ENCODE results near the gene PTP4A1.
"Not testable (repeated sequence)": the region's sequence is repeated elsewhere in the genome, so short reads cannot be mapped to it uniquely, and the experiment has no call there.

PTP4A1 gene

DNA sequence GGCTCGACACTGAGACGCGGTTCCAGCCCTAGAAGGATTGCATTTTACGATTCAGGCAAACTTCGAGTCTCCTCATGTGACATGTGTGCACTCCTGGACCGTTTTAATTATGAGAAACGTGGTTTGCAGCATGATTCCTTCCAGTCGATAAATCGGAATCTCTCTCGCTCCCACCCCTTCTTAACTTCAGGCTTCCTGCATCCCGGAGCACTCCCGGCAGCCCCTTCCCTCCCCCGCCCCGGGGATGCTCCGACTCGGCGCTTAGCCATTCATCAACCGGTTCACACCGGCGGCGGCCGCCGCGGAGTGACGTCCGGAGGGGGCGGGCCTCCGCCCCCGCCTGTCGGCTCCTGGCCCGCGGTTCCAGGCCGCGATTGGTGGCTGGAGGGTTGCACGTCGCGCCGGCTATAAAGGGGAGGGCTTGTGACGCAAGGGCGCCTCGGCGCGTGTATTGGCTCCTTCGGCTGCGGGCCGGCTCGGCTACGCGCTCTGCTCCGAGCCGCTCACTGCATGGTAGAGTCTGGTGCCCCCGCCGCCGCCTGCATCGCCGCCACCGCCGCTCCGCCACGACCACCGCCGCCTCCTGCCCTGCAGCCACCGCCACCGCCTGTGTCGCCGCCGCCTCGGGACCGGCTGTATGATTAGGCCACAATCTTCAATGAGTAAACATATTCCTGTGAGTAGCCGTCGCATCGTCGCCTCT lies at the start of gene PTP4A1, which contains the start of gene LOC128125822:
Gene PTP4A1 (plus strand): TSS at position 437 of the 703 bp plus-strand sequence. CDS start 4,401 bp downstream, outside the sequence.
Gene LOC128125822 (plus strand): TSS at position 437 of the 703 bp plus-strand sequence.
- DNase-seq = peak; percentile 97

- DNase-seq = not testable (repeated sequence)
These were observed 49.4 kb upstream of the PTP4A1 start for GRCh38 chr6:63522911-63523287.

GRCh38 chr6:63523630-63524029 lies 48.6 kb upstream of the PTP4A1 start:
- DNase-seq = no peak

DNA sequence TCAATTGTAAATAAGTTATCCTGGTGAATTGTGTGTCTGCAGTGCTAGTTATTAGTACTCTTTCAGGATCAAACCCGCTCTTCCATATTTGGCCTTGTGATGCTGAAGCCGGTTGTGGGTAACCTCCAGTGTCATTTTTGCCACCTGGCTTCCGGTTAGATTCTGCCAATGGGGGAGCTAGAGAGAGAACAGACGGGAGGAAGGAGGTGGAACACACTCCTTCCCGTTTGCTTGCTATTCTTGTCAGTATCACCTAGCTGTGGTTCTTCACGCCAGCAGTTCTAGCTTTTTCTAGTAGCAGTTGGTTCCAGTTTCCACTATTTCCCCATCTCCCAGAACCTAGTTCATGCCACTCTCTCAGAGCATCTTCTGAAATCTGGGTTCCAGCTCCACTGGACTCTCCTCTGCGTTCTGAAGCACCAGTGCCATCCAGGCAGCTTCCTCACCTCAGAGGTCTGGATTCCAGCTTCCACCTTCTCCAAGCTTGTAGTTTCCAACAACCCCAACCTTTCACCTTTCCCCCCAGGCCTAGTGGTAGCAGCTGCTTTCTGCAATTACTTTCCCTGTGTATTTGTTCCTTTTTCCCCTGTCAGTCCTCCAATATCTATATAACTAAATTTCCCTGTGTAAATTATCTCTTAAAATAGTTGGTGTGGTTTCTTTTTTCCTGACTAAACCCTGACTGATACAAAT lies 46.9 kb upstream of the PTP4A1 start:
- DNase-seq = no peak

- DNase-seq = no peak
These were observed 45.3 kb upstream of the PTP4A1 start for GRCh38 chr6:63526931-63527330.

- no peak for DNase-seq
These were observed 44.4 kb upstream of the PTP4A1 start for GRCh38 chr6:63527658-63528514.

DNA sequence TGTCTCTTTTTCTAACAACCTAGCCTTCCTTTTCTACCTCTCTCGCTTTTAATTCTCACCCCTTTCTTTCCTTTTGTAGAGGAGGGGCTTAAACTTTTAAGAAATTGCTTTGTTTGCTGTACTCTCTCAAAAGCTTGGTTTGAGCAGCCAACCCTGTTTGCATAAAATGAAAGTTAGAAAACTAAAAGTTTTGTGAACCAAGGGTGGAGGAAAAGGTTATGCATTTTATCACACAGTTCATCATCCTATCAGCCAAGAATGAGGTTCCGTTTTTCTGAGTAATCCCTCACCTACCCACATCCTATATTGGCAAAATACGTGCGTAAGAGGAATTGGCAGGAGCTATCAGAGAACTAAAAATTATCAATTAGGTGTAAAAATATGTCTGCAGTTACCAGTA lies 42.8 kb upstream of the PTP4A1 start:
- no peak for DNase-seq

- no peak for DNase-seq
These were observed 42.1 kb upstream of the PTP4A1 start for GRCh38 chr6:63530182-63530581.

- no peak for DNase-seq
These were observed 41.3 kb upstream of the PTP4A1 start for GRCh38 chr6:63530991-63531390.

GRCh38 chr6:63533026-63533425 lies 39.3 kb upstream of the PTP4A1 start:
- DNase-seq = no peak

GRCh38 chr6:63533952-63534351 lies 38.3 kb upstream of the PTP4A1 start:
- DNase-seq = no peak

GRCh38 chr6:63537201-63537958 lies 34.9 kb upstream of the PTP4A1 start:
- DNase-seq = no peak

DNA sequence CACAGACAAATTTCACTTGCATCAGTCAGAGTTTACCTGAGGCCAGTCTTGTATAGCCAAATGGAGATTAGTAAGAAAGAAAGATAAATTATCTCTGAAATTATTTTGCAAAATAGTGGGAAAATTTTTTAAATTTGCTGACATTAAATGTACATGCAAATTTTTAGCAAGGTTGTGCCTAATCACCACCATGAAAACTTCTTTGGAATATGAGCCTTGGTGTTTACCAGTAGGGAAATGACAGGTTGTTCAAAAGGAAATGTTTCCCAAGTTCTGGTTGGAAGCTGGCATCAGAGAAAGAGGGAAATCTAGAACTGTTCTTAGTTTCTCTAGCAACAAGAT lies 34.4 kb upstream of the PTP4A1 start:
- no peak for DNase-seq

- no peak for DNase-seq
These were observed 33.7 kb upstream of the PTP4A1 start for GRCh38 chr6:63538550-63538949.

DNA sequence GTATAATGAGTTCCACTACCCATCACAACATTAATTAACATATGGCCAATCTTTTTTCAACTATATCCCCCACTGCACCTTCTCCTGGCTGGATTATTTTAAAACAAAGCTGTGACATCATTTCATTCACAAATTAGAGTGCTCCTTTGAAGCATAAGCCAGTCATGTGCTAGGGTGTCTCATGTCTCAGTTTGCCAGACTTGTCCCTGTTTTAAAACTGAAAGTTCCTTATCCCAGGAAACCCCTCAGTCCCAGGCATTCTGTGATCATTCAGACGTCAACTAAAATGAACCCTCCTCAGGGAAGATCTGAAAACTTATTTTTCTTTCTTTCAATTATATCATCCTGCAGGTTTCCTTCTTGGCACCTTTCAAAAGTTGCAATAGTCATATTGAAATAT lies 29.3 kb upstream of the PTP4A1 start:
- DNase-seq = no peak

DNA sequence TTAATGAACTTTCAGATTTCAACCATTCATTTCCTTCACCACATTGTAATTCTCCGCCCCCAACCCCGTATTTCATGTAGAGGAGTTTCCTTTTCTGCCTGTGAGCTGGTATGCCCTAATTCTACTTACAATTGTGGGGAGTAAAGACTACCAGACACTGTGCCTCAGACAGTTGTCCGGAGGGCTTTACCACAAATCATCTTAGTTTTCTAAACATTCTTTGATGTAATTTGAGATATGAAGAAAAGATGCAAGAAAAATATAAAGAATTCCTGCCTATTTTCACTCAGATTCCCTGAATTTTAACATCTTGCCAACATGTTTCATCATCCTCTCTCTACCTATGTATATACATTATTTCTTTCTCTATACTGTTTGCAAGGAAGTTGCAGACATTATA lies 28.3 kb upstream of the PTP4A1 start:
- no peak for DNase-seq

- no peak for DNase-seq
These were observed 26.0 kb upstream of the PTP4A1 start for GRCh38 chr6:63546236-63546635.

DNA sequence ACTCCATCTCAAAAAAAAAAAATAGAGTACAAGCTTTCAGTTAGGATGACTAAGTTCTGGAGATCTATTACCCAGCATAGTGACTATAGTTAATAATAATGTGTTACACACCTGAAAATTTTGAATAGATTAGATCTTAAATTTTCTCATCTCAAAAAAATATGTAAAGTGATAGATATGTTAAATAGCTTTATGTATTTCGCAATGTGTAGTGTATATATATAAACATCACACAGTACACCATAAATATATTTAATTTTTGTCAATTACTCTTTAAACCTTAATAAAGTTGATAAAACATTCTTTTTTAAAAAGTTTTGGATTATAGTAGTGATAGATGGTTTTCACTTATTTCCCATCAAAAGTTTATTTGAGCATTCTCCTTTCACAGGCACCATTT lies 25.6 kb upstream of the PTP4A1 start:
- no peak for DNase-seq

- no peak for DNase-seq
These were observed 23.2 kb upstream of the PTP4A1 start for GRCh38 chr6:63549076-63549475.

DNA sequence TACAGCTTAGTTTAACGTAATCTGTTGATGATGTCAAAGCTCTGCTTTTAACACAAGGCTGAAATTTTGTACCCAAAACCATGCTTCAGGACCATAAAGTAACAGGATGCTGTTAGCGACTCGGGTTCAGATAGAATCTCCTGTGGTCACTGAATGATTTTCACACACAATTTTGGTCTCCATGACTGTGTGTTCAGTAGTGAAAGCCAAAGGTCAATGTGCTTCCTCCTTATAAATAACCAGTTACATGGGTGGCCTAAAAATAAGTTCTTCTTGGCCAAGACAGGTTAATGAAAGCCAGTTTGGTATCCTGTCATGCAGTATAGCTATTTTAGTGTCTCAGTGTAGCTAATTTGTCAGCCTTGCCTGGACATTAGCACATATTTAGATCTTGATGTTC lies 19.1 kb upstream of the PTP4A1 start:
- DNase-seq = no peak

DNA sequence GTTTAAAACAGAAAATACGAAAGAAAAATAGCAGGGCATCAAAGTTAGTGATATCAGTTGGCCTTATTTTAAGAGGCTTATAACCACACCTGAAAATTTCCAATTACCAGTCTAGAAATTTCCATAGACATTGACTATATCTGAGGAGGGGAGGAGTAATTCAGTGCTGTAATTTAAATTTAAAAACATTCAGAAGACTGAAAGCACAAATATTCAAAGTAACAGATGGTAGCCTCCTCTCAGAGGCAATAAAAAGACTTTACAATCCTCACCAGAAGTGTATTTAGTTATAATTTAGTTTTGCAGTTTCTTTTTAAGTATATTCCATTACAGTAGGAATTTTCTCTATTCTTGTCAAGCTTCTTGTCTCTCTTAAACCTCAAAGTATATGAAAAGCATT lies 18.4 kb upstream of the PTP4A1 start:
- DNase-seq = no peak

DNA sequence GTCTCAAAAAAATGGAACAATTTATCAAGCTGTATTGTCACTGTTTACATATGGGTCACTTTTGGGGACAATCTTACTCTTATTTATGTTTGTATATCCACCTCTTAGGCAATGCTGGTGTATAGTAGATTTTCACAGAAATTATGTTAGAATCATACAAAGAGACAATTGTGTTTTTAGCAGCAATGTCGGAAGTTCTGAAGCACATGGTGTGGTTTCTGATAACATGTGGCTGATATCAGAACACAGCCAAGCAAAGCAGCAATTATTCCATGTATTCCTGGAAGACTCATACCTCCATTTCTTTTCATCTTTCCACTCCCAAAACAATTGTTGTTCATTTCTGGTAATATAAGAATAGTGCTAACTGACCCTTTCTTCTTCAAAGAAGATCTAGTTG lies 17.5 kb upstream of the PTP4A1 start:
- no peak for DNase-seq

DNA sequence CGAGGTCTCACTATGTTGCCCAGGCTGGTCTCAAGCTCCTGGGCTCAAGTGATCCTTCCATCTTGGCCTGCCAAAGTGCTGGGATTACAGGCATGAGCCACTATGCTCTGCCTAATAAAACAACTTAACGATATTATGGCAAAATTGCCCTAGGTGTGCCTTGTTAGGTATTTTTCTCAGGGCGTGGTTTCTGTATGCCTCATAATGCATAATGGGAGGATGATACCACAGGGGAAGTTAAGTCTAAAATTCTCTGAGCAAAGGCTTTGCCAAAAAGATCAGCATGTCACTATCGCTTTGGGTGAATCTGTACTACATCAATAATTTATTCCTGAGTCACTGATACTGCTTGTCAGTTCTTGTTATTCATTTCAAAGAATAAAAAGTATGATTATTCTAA lies 15.9 kb upstream of the PTP4A1 start:
- no peak for DNase-seq

Measured in RPMI8226 (cell line).